Mammary epithelial cell (primary cell): ENCODE data around the gene XPNPEP3.

Experiments
- CTCF ChIP-seq, 2 donors: IDR thresholded peaks in 1 of 2; conservative IDR thresholded peaks in 1 of 2; 2 replicates each; pipeline ENCODE4 v1.5.1; 2011 to 2012; ENCODE audit warnings: inconsistent platforms in 2 of 2, low read length in 2 of 2, mild to moderate bottlenecking in 2 of 2, control low read depth in 1 of 2, low read depth in 1 of 2; ENCODE audit not compliant: insufficient read depth in 1 of 2; ENCODE audit errors: extremely low read depth in 1 of 2
- EZH2 ChIP-seq: IDR thresholded peaks from 2 replicates; pipeline ENCODE4 v1.6.1; 2012; ENCODE audit warnings: low read length, inconsistent platforms, borderline replicate concordance

- TF ChIP-seq CTCF (conservative IDR thresholded peaks at IDR 0.05 in 1 of 2, IDR thresholded peaks at IDR 0.05 in 1 of 2; ENCODE audit: extremely low read depth in 1 of 2, insufficient read depth in 1 of 2, low read depth in 1 of 2, low read length in 2 of 2) (no peak), EZH2 (no peak)
Measured at GRCh38 chr22:40890881-40891280, 33.9 kb downstream of the XPNPEP3 start.
